GM19099 (cell line): ENCODE measurements around the gene CCNB1.

Source experiments
- POLR2A ChIP-seq: IDR thresholded peaks from 3 replicates; pipeline ENCODE4 v1.6.1; 2011; ENCODE audit warnings: low read depth; ENCODE audit not compliant: insufficient read length; ENCODE audit errors: extremely low read depth

Gene CCNB1

DNA sequence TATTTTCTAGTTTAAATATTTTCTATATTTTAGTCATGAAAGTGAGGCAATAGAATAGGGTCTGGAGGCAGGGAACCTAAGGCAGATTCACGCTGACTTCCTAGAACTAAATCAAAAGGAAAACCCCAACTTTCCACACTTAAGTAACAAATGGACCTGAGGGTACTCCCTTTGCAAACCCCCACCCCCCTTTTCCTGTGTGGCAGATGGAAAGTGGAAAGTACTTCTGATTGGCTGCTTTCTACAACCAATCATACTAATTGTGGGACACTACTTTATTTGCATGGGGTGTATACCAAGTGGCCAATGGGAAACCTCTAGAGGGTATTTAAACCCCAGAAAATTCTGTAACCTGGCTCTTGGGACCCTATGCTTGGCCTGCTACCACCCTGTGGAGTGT lies 17.7 kb downstream of the CCNB1 start:
- TF ChIP-seq POLR2A = no peak

DNA sequence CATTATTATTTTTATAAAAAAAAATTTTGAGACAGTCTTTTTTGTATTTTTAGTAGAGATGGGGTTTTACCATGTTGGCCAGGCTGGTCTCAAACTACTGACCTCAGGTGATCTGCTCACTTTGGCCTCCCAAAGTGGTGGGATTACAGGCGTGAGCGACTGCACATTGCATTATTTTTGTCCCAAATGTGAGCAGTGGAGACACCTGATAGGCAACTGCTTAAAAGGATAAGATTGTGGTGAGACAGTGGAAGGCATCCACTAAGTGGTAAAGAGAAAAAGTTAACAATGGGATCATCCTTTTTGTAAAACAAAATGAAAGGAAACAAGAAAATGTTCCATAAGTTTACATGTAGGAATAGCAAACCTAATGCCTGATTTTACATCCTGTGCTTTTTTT lies 20.4 kb downstream of the CCNB1 start:
- no peak for TF ChIP-seq POLR2A

DNA sequence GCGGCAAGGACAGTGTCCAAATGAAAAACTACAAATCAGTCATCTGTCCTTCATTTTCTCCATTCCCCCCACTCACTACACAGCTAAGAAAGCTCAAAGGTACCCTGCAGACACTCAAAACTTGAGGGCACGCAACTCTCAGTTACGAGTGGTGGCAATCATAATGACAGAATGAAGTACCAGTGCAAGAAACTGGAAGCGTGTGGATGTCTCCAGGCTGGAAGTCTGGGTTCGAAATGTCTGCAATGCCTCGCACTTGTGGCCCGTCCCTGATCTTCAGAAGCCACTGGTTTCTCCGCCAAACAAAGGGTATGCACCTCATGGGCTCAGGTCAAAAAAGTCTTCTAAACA lies 21.8 kb downstream of the CCNB1 start:
- no peak for TF ChIP-seq POLR2A

- TF ChIP-seq POLR2A = peak; percentile 72
Observed at GRCh38 chr5:69189162-69190086, 22.5 kb downstream of the CCNB1 start, which contains the start of gene CENPH. CENPH (plus strand) TSS chr5:69189583; CDS start chr5:69189635, 52 bp downstream.

- TF ChIP-seq POLR2A = no peak
Observed at GRCh38 chr5:69202497-69202896, 35.5 kb downstream of the CCNB1 start.

GRCh38 chr5:69206528-69207190 lies 39.7 kb downstream of the CCNB1 start:
- no peak for TF ChIP-seq POLR2A

GRCh38 chr5:69209602-69210001 lies 42.7 kb downstream of the CCNB1 start:
- TF ChIP-seq POLR2A = no peak

- TF ChIP-seq POLR2A = no peak
Observed at GRCh38 chr5:69211200-69211599, 44.2 kb downstream of the CCNB1 start.

DNA sequence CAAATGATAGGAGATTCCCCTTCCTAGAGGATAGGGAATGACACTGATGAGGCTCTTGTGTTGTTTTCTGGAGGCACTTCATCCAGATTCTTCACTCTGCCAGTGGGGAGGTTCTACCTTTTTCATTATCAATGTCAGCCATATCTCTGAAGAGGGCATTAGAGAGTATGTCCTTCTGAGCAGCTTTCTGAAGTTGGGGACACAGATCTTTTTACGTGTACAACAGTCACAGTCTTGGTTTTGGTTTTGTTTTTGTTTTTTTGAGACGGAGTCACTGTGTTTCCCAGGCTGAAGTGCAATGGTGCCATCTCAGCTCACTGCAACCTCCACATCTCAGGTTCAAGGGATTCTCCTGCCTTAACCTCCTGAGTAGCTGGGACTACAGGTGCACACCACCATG lies 45.1 kb downstream of the CCNB1 start:
- TF ChIP-seq POLR2A = no peak

GRCh38 chr5:69213513-69214215 lies 46.7 kb downstream of the CCNB1 start:
- TF ChIP-seq POLR2A = no peak

DNA sequence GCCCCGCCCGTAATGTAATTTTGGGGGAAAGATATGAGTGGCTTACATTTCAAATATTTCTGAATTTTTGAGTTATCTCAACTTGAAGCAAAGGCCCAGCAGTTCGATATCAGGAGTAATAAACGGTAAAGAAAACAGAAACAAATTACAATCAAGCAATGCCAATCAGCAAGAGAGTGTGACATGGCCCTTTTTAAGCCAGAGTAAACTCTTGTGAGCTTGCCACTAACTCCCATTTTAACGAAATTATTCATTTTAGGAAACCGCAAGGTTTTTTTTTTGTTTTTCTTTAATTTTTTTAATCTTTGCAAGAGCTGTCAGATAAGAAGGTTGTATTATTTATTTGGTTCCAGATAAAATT lies 50.2 kb downstream of the CCNB1 start:
- no peak for TF ChIP-seq POLR2A

GRCh38 chr5:69217548-69218526 lies 50.9 kb downstream of the CCNB1 start:
- TF ChIP-seq POLR2A = peak; percentile 73

DNA sequence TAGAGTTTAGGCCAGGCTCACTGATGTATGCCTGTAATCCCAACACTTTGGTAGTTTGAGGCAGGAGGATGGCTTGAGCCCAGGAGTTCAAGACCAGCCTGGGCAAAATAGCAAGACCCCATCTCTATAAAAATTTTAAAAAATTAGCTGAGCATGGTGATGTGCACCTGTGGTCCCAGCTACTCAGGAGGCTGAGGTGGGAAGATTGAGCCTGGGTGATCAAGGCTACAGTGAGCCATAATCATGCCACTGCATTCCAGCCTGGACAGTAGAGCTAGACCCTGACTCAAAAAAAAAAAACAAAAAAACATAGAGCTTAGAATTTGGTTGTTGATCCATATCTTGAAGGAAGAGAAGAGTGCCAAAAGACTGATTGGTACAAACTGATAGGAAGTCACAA lies 53.0 kb downstream of the CCNB1 start:
- TF ChIP-seq POLR2A = no peak

DNA sequence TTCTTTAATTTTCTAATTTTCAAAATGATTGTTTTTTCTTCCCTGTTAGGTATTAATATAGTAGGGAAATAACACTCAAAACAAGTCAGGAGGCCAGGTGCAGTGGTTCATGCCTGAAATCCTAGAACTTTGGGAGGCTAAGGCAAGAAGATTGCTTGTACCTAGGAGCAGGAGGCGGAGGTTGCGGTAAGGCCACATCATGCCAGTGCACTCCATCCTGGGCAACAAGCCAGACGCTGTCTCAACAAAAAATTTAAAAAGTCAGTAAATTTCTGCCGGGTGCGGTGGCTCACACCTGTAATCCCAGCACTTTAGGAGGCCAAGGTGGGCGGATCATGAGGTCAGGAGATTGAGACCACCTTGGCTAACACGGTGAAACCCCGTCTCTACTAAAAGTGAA lies 57.6 kb downstream of the CCNB1 start:
- TF ChIP-seq POLR2A = no peak

DNA sequence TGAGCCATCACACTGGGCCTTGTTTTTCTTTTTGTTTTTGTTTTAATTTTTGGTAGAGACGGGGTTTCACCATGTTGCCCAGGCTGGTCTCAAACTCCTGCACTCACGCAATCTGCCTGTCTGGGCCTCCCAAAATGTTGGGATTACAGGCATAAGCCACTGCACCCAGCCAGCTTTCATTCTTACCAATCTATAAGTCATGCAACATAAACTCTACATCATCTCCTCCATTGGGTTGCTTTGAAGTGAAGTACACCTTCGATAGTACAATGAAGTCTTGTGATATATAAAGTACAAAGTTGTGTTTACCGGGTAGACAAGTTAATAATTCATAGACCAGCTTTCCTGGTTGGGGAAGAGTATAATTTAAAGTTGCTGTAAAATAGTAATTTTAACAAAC lies 58.9 kb downstream of the CCNB1 start:
- no peak for TF ChIP-seq POLR2A
